GM18951 (cell line): ENCODE measurements around the gene PTPRD.

ENCODE experiments used
- POLR2A ChIP-seq: IDR thresholded peaks from 4 replicates; pipeline ENCODE4 v1.6.1; 2011; ENCODE audit warnings: mild to moderate bottlenecking; ENCODE audit not compliant: insufficient read length, insufficient read depth; ENCODE audit errors: extremely low read depth
- in situ Hi-C: fragments of 300-500 bp; cut with MboI; formaldehyde crosslinking; loops from one replicate; pipeline ENCODE4 v1.12.0; 2022; ENCODE audit warnings: low sequenced_read_pairs, mixed read lengths, inconsistent platforms; ENCODE audit not compliant: unreplicated experiment

PTPRD gene

GRCh38 chr9:8408575-8409190 lies 2204.1 kb downstream of the PTPRD start:
- TF ChIP-seq POLR2A = no peak
- in situ Hi-C loops = no loop called here

GRCh38 chr9:8401961-8402705 lies 2210.7 kb downstream of the PTPRD start:
- TF ChIP-seq POLR2A = no peak
- in situ Hi-C loops = no loop called here

GRCh38 chr9:8400378-8400777 lies 2212.4 kb downstream of the PTPRD start:
- TF ChIP-seq POLR2A = no peak
- in situ Hi-C loops = no loop called here

GRCh38 chr9:8395022-8395421 lies 2217.8 kb downstream of the PTPRD start:
- TF ChIP-seq POLR2A = no peak
- in situ Hi-C loops = no loop called here

GRCh38 chr9:8394341-8394740 lies 2218.5 kb downstream of the PTPRD start:
- no peak for TF ChIP-seq POLR2A
- in situ Hi-C loops = no loop called here

- TF ChIP-seq POLR2A = no peak
- in situ Hi-C loops = no loop called here
These were observed 2219.9 kb downstream of the PTPRD start for GRCh38 chr9:8392866-8393265.

- in situ Hi-C loops = no loop called here
- TF ChIP-seq POLR2A = no peak
These were observed 2221.2 kb downstream of the PTPRD start for GRCh38 chr9:8391566-8391965.

- in situ Hi-C loops = no loop called here
- TF ChIP-seq POLR2A = no peak
These were observed 2221.7 kb downstream of the PTPRD start for GRCh38 chr9:8391132-8391531.

- in situ Hi-C loops = no loop called here
- no peak for TF ChIP-seq POLR2A
These were observed 2222.2 kb downstream of the PTPRD start for GRCh38 chr9:8390571-8390970.

- in situ Hi-C loops = no loop called here
- no peak for TF ChIP-seq POLR2A
These were observed 2223.3 kb downstream of the PTPRD start for GRCh38 chr9:8389531-8389930.

- in situ Hi-C loops = no loop called here
- TF ChIP-seq POLR2A = no peak
These were observed 2224.7 kb downstream of the PTPRD start for GRCh38 chr9:8388132-8388531.

- in situ Hi-C loops = no loop called here
- no peak for TF ChIP-seq POLR2A
These were observed 2228.7 kb downstream of the PTPRD start for GRCh38 chr9:8384091-8384490.

- in situ Hi-C loops = no loop called here
These were observed 2229.8 kb downstream of the PTPRD start for GRCh38 chr9:8382777-8383527.

GRCh38 chr9:8382266-8382665 lies 2230.5 kb downstream of the PTPRD start:
- TF ChIP-seq POLR2A = no peak
- in situ Hi-C loops = no loop called here

More at GRCh38 chr9:8382777-8383527, 2229.8 kb downstream of the PTPRD start:
- no peak for TF ChIP-seq POLR2A
